ENCODE measurements around the gene AAGAB.

AAGAB gene

GRCh38 chr15:67174446-67174845, 80.0 kb downstream of the AAGAB start:
- Histone ChIP-seq H3K9me3 (ENCODE audit: severe bottlenecking) (no peaks in the 10 kb centered on the region), H3K36me3 (no peaks in the 10 kb centered on the region), H3K4me3 (ENCODE audit: low read depth, low read length) (no peak overlapping the region), H3K27ac (no peak overlapping the region), H3K27me3 (ENCODE audit: insufficient read depth, low read depth, severe bottlenecking) (no peaks in the 10 kb centered on the region)
- DNase-seq, result no peak
- TF ChIP-seq, protein P1, sequence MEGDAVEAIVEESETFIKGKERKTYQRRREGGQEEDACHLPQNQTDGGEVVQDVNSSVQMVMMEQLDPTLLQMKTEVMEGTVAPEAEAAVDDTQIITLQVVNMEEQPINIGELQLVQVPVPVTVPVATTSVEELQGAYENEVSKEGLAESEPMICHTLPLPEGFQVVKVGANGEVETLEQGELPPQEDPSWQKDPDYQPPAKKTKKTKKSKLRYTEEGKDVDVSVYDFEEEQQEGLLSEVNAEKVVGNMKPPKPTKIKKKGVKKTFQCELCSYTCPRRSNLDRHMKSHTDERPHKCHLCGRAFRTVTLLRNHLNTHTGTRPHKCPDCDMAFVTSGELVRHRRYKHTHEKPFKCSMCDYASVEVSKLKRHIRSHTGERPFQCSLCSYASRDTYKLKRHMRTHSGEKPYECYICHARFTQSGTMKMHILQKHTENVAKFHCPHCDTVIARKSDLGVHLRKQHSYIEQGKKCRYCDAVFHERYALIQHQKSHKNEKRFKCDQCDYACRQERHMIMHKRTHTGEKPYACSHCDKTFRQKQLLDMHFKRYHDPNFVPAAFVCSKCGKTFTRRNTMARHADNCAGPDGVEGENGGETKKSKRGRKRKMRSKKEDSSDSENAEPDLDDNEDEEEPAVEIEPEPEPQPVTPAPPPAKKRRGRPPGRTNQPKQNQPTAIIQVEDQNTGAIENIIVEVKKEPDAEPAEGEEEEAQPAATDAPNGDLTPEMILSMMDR (IDR thresholded peaks at IDR 0.05; ENCODE audit: low read depth, low read length), result no peak

- no peak overlapping the region for H3K27ac ChIP-seq
- H3K9me3 ChIP-seq (ENCODE audit: severe bottlenecking), result no peaks in the 10 kb centered on the region
- TF ChIP-seq, protein P1 (IDR thresholded peaks at IDR 0.05; ENCODE audit: low read depth, low read length), result no peak
- no peak for DNase-seq
- no peaks in the 10 kb centered on the region for H3K36me3 ChIP-seq
- H3K27me3 ChIP-seq (ENCODE audit: insufficient read depth, low read depth, severe bottlenecking), result no peaks in the 10 kb centered on the region
- H3K4me3 ChIP-seq (ENCODE audit: low read depth, low read length), result no peak overlapping the region
These were observed 80.7 kb downstream of the AAGAB start for GRCh38 chr15:67173786-67174185.

DNA sequence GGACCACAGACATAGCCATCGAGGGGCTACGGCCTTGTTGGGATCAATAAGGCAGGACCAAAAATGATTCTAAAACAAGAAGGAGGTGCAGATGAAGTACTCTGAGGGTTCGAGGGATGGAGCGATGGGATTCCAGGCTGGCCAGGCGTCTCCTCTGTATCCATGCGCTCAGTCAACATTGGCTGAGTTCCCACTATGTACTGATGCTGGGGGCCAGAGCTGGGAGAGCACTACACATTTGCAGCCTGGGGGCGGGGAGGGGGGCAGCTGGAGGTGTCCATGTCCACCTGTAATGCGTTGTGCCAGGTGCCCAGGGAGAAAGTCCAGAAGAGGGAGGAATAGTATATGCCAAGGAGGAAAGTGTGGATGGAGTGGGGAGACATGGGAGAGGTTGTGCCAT, 81.5 kb downstream of the AAGAB start:
- Histone ChIP-seq H3K9me3 (ENCODE audit: severe bottlenecking) (no peaks in the 10 kb centered on the region), H3K27ac (no peak overlapping the region), H3K36me3 (no peaks in the 10 kb centered on the region), H3K4me3 (ENCODE audit: low read depth, low read length) (no peak overlapping the region), H3K27me3 (ENCODE audit: insufficient read depth, low read depth, severe bottlenecking) (no peaks in the 10 kb centered on the region)
- no peak for DNase-seq
- TF ChIP-seq, protein P1 (IDR thresholded peaks at IDR 0.05; ENCODE audit: low read depth, low read length), result no peak

GRCh38 chr15:67172172-67172571, 82.3 kb downstream of the AAGAB start:
- H3K27ac ChIP-seq, result no peak overlapping the region
- no peak for DNase-seq
- no peaks in the 10 kb centered on the region for H3K27me3 ChIP-seq (ENCODE audit: insufficient read depth, low read depth, severe bottlenecking)
- H3K9me3 ChIP-seq (ENCODE audit: severe bottlenecking), result no peaks in the 10 kb centered on the region
- TF ChIP-seq, protein P1 (IDR thresholded peaks at IDR 0.05; ENCODE audit: low read depth, low read length), result no peak
- H3K4me3 ChIP-seq (ENCODE audit: low read depth, low read length), result no peak overlapping the region
- H3K36me3 ChIP-seq, result no peaks in the 10 kb centered on the region

DNA sequence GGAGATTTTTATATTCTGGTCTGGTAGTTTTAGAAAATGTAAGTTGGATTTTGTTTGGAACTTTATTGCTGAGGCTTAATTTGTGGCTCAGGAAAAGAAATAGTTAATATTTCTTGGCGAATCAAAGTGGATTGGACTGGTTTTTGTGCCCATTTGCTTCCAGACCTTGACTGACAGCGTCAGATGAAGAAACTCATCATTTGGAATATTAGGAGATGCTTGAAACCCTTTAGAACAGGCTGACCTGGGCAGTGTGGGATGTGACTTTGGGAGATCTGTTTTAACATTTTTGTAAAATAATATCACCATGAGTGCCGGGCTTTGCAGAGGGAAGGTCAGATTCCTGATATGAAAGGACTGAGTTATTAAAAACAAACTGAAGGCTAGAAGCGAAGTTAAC, 83.0 kb downstream of the AAGAB start:
- no peak for DNase-seq
- Histone ChIP-seq H3K9me3 (ENCODE audit: severe bottlenecking) (no peaks in the 10 kb centered on the region), H3K27ac (no peak overlapping the region), H3K36me3 (no peaks in the 10 kb centered on the region), H3K27me3 (ENCODE audit: insufficient read depth, low read depth, severe bottlenecking) (no peaks in the 10 kb centered on the region), H3K4me3 (ENCODE audit: low read depth, low read length) (no peak overlapping the region)
- TF ChIP-seq, protein P1 (IDR thresholded peaks at IDR 0.05; ENCODE audit: low read depth, low read length), result no peak

DNA sequence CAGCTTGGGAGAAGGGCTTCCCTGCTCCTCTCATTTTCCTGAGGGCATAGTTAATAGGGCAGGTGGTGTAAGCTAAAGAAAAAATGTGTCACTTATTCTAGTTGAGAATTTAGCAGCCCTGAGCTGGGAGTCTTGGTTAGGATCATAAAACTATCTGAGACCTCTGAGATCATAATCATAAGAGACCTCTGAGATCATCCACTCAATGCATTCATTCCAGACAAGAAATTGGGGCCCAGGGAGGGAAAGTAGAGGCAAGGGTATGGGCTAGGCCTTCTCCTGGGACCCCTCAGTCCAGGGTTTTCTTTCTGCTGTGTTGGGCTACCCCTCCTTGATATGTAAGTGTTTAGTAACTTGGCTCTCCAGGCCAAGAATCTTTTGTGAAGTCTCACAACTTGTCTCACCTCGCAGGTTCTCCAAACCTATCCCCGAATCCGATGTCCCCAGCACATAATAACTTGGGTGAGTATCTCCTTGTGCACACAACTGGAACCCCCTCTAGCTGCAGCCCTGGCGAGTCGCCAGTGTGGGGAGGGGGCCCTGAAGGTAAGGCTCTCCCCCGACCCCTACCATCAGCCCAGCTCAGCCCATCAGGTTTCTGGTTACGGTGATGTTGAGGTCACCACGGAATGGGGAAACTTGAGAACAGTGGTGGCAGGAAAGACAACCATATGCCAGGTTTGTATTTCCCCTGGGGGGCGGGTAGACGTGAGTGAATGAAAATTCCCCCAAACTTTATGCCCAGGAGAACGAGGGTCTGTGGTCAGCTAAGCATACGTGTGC, 84.1 kb downstream of the AAGAB start:
- Histone ChIP-seq H3K27ac (no peak overlapping the region), H3K27me3 (ENCODE audit: insufficient read depth, low read depth, severe bottlenecking) (no peaks in the 10 kb centered on the region), H3K36me3 (no peaks in the 10 kb centered on the region), H3K9me3 (ENCODE audit: severe bottlenecking) (no peaks in the 10 kb centered on the region), H3K4me3 (ENCODE audit: low read depth, low read length) (no peak overlapping the region)
- DNase-seq, result no peak
- TF ChIP-seq, protein P1 (IDR thresholded peaks at IDR 0.05; ENCODE audit: low read depth, low read length), result no peak
